Endothelial cell of umbilical vein (primary cell): ENCODE measurements around the gene ITPR1. TPM values are rescaled to one million over a fixed set of nuclear protein-coding genes. Genes with fewer than 3 reads are reported as not detected.

Experiments
- BruUV-seq: library from RNA; stranded (reverse); fragments of 400-500 nt; replicated peaks from 2 replicates; lab custom pipeline; 2021; lab: Mats Ljungman, UMichigan
- CTCF ChIA-PET: fragments of 300-600, 350-600 bp; sonication (Branson Sonifier 250); formaldehyde crosslinking; loops from one replicate; lab custom pipeline; 2021; ENCODE audit warnings: antibody characterized with exemption, inconsistent platforms; lab: Charles Lee
- POLR2A ChIA-PET: fragments of 300-600, 350-600 bp; sonication (Branson Sonifier 250); formaldehyde crosslinking; loops from one replicate; lab custom pipeline; 2021; ENCODE audit warnings: antibody characterized with exemption, inconsistent platforms; lab: Charles Lee
- DNase-seq: peaks from one replicate; pipeline ENCODE4 v3.0.0-alpha.2; 2011; ENCODE audit warnings: low read depth, low spot score
- FAIRE-seq: peaks from 2 replicates; lab custom pipeline; 2011; peaks lifted over from hg19 to GRCh38; lab: Jason Lieb, UNC
- H2AFZ ChIP-seq: 2 replicates; pipeline ENCODE4 v1.6.0; 2012; ENCODE audit warnings: low read depth, low read length, control low read depth, inconsistent platforms
- H3K27ac ChIP-seq: 2 replicates; pipeline ENCODE4 v1.5.1; 2011; ENCODE audit warnings: low read depth, mild to moderate bottlenecking, control low read depth, low read length, moderate library complexity; ENCODE audit not compliant: insufficient read depth
- H3K27me3 ChIP-seq, 2 experiments: 2 replicates each; pipeline versions ENCODE4 v1.6.0 to v1.6.1; 2011; ENCODE audit warnings: low read length in 2 of 2, mixed read lengths in 1 of 2; ENCODE audit not compliant: control insufficient read depth in 2 of 2, insufficient read depth in 2 of 2
- H3K36me3 ChIP-seq, 2 experiments: 2 replicates in 1 of 2; 3 replicates in 1 of 2; pipeline ENCODE4 v1.5.1; 2011; ENCODE audit warnings: low read length in 2 of 2, mild to moderate bottlenecking in 1 of 2, moderate library complexity in 1 of 2; ENCODE audit not compliant: control insufficient read depth in 2 of 2, insufficient read depth in 2 of 2; ENCODE audit errors: extremely low read depth in 1 of 2
- H3K4me1 ChIP-seq: 3 replicates; pipeline ENCODE4 v1.5.1; 2011; ENCODE audit warnings: mild to moderate bottlenecking, low read length; ENCODE audit not compliant: control insufficient read depth, insufficient read depth; ENCODE audit errors: extremely low read depth
- H3K4me2 ChIP-seq: 2 replicates; pipeline ENCODE4 v1.6.1; 2011; ENCODE audit warnings: low read length, control low read depth, mixed read lengths; ENCODE audit not compliant: insufficient read depth
- H3K4me3 ChIP-seq, 3 experiments: fragments of 200-600 bp in 1 of 3; sonication (generic), shearing (Covaris generic) in 1 of 3; replicated peaks in 1 of 3; 2 replicates each; pipeline ENCODE4 v1.5.1; 2011 to 2016; ENCODE audit warnings: control low read depth in 3 of 3, low read length in 3 of 3, mild to moderate bottlenecking in 2 of 3, inconsistent platforms in 1 of 3, low read depth in 1 of 3, moderate library complexity in 1 of 3; ENCODE audit not compliant: insufficient read depth in 1 of 3
- H3K79me2 ChIP-seq: 2 replicates; pipeline ENCODE4 v1.6.0; 2012; ENCODE audit warnings: low read length, inconsistent platforms; ENCODE audit not compliant: control insufficient read depth, insufficient read depth
- H3K9ac ChIP-seq: replicated peaks from 2 replicates; pipeline ENCODE3; 2011; ENCODE audit warnings: low read length, control low read depth; ENCODE audit not compliant: insufficient read depth; ENCODE audit errors: extremely low read depth
- H3K9me1 ChIP-seq: replicated peaks from 3 replicates; pipeline ENCODE4 v1.6.0; 2011; ENCODE audit warnings: mild to moderate bottlenecking, low read length; ENCODE audit not compliant: control insufficient read depth, insufficient read depth; ENCODE audit errors: extremely low read depth
- H3K9me3 ChIP-seq: replicated peaks from 2 replicates; pipeline ENCODE4 v1.5.1; 2012; ENCODE audit warnings: low read length, inconsistent platforms; ENCODE audit not compliant: control insufficient read depth, insufficient read depth
- H4K20me1 ChIP-seq: replicated peaks from 2 replicates; pipeline ENCODE3; 2011; ENCODE audit warnings: mild to moderate bottlenecking, low read length; ENCODE audit not compliant: control insufficient read depth, insufficient read depth; ENCODE audit errors: extremely low read depth
- CTCF ChIP-seq, 2 donors: IDR thresholded peaks; 1 replicate in 1 of 2; 2 replicates in 1 of 2; pipeline ENCODE4 v1.5.1; 2011; ENCODE audit warnings: low read length in 2 of 2, mild to moderate bottlenecking in 2 of 2, moderate library complexity in 2 of 2, control low read depth in 1 of 2, inconsistent platforms in 1 of 2, low read depth in 1 of 2; ENCODE audit not compliant: insufficient read depth in 1 of 2; ENCODE audit errors: extremely low read depth in 1 of 2
- EZH2 ChIP-seq: IDR thresholded peaks from 2 replicates; pipeline ENCODE4 v1.6.1; 2012; ENCODE audit warnings: borderline replicate concordance, low read depth, mild to moderate bottlenecking, moderate library complexity, low read length, inconsistent platforms; ENCODE audit not compliant: severe bottlenecking
- FOS ChIP-seq: IDR thresholded peaks from 2 replicates; pipeline ENCODE4 v1.6.1; 2011; ENCODE audit warnings: mild to moderate bottlenecking, low read length, moderate library complexity, borderline replicate concordance; ENCODE audit not compliant: insufficient read depth
- GATA2 ChIP-seq: IDR thresholded peaks from 2 replicates; pipeline ENCODE4 v1.7.0; 2011; ENCODE audit warnings: low read depth, mild to moderate bottlenecking, moderate library complexity, mixed read lengths, low read length; ENCODE audit not compliant: insufficient read length, insufficient read depth
- JUN ChIP-seq: IDR thresholded peaks from 2 replicates; pipeline ENCODE4 v1.6.1; 2011; ENCODE audit warnings: borderline replicate concordance, low read depth; ENCODE audit not compliant: insufficient read length, insufficient read depth
- MAX ChIP-seq: IDR thresholded peaks from 2 replicates; pipeline ENCODE4 v1.6.1; 2011; ENCODE audit not compliant: insufficient read depth, insufficient read length
- MYC ChIP-seq: IDR thresholded peaks from one replicate; pipeline ENCODE4 v1.6.1; 2011; ENCODE audit warnings: mild to moderate bottlenecking, low read depth, low read length
- POLR2A ChIP-seq: IDR thresholded peaks from 2 replicates; pipeline ENCODE4 v1.6.1; 2012; ENCODE audit warnings: low read depth, mild to moderate bottlenecking, control low read depth, low read length
- POLR2AphosphoS5 ChIP-seq: IDR thresholded peaks from 2 replicates; pipeline ENCODE4 v1.6.1; 2012; ENCODE audit warnings: low read depth, mild to moderate bottlenecking, control low read depth, low read length, moderate library complexity; ENCODE audit not compliant: insufficient read depth
- dilution Hi-C: fragments of 300-500 bp; cut with MboI; formaldehyde crosslinking; loops from one replicate; pipeline ENCODE4 v1.15.0; 2019; ENCODE audit warnings: low sequenced_read_pairs; ENCODE audit not compliant: extremely low pct_ligation_motif_present
- intact Hi-C: fragments of 100-400 bp; cut with micrococcal nuclease; formaldehyde crosslinking; loops from one replicate; pipeline ENCODE4 v1.10.0; 2022
- polyA plus RNA-seq, 4 experiments: library from polyadenylated mRNA; depleted of rRNA in 3 of 4; stranded (reverse) in 3 of 4; unstranded in 1 of 4; fragments of >200 nt; gene quantifications; 2 replicates each; pipeline versions ENCODE4 v1.2.1 to v1.2.3, GENCODE V29; 2011 to 2012; ENCODE audit warnings: missing spikeins in 1 of 4
- total RNA-seq: library from RNA; stranded (reverse); gene quantifications from 2 replicates; pipeline ENCODE4 v1.2.3, GENCODE V29; 2021

ITPR1 gene
- total and polyA plus RNA-seq, 2 donors (not counting 3 experiments of a cell fraction or from before 2014, with no cell fraction given) = 5.1 to 16.1 TPM

- Histone ChIP-seq H3K9me3 (no peaks in the 10 kb centered on the region), H4K20me1 (no peaks in the 10 kb centered on the region), H3K4me2 (no peak overlapping the region), H3K4me3 (no peak overlapping the region), H3K9me1 (no peaks in the 10 kb centered on the region), H3K27me3 (no peaks in the 10 kb centered on the region), H3K36me3 (no peaks in the 10 kb centered on the region), H3K9ac (no peak overlapping the region), H3K79me2 (no peaks in the 10 kb centered on the region), H2AFZ (no peak overlapping the region), H3K27ac (no peak overlapping the region), H3K4me1 (no peaks in the 10 kb centered on the region)
- CTCF ChIA-PET = interaction anchor here (1.3 to 1.6 kb wide), 2 partner anchors 47 to 393 kb away, joined by 3 to 7 read pairs; no protein-coding TSS in a partner anchor
- TF ChIP-seq POLR2A = no peak
- TF ChIP-seq CTCF (IDR thresholded peaks at IDR 0.05; ENCODE audit: extremely low read depth in 1 of 2, insufficient read depth in 1 of 2, low read depth in 1 of 2, low read length in 2 of 2) = no peak
- no peak for TF ChIP-seq EZH2
- no peak for TF ChIP-seq JUN
- no peak for TF ChIP-seq MAX
- TF ChIP-seq FOS = no peak
- TF ChIP-seq MYC = no peak
- no peak for TF ChIP-seq POLR2AphosphoS5
- TF ChIP-seq GATA2 = no peak
- no peak for FAIRE-seq
- dilution Hi-C loops (no loop called here), intact Hi-C loops (no loop called here)
- POLR2A ChIA-PET = no interaction called here
- no TSS peak for BruUV-seq
- DNase-seq = peak; percentile 9
Measured at GRCh38 chr3:4664412-4664811, 171.3 kb downstream of the ITPR1 start.
